Cardiac muscle cell (in vitro differentiated cells and primary cell): ENCODE data around the gene EFCAB12. TPM values are rescaled to one million over a fixed set of nuclear protein-coding genes. Genes with fewer than 3 reads are reported as not detected.

Experiments
- DNase-seq, 2 donors: peaks; one replicate each; pipeline versions ENCODE4 v3.0.0 to v3.0.0-alpha.2; 2010 to 2017; ENCODE audit warnings: low read depth in 1 of 2, low spot score in 1 of 2
- H3K27ac ChIP-seq: fragments of 200-600 bp; sonication (generic); 2 replicates; pipeline ENCODE4 v1.5.1; 2016
- H3K27me3 ChIP-seq: fragments of 200-600 bp; sonication (generic); 2 replicates; pipeline ENCODE4 v1.6.0; 2016; ENCODE audit warnings: control low read depth
- H3K36me3 ChIP-seq: fragments of 200-600 bp; sonication (generic); 2 replicates; pipeline ENCODE4 v1.5.1; 2016; ENCODE audit warnings: control low read depth
- H3K4me1 ChIP-seq: fragments of 200-600 bp; sonication (generic); 2 replicates; pipeline ENCODE4 v1.8.1; 2017; ENCODE audit warnings: low read depth, mild to moderate bottlenecking, mixed run types
- H3K4me3 ChIP-seq: fragments of 200-600 bp; sonication (generic); 2 replicates; pipeline ENCODE4 v1.5.1; 2016; ENCODE audit warnings: mild to moderate bottlenecking
- H3K9me3 ChIP-seq: fragments of 200-600 bp; sonication (generic); 2 replicates; pipeline ENCODE4 v1.5.1; 2017; ENCODE audit warnings: low read depth, mild to moderate bottlenecking, control low read depth
- polyA plus RNA-seq: library from polyadenylated mRNA; unstranded; fragments of >200 nt; fragmentation: Nextera tagmentation; extraction: Ambion mirVana; gene quantifications from 2 replicates; pipeline ENCODE4 v1.2.1, GENCODE V29; 2016
- total RNA-seq: library from RNA; depleted of rRNA; stranded (reverse); fragments of >200 nt; gene quantifications from 2 replicates; pipeline ENCODE4 v1.2.3, GENCODE V29; 2016
- TF ChIP-seq, protein P1 (sequence below): IDR thresholded peaks from 2 replicates; pipeline ENCODE4 v1.5.1; 2012; ENCODE audit warnings: low read depth, mild to moderate bottlenecking, low read length

Gene EFCAB12
- total and polyA plus RNA-seq, 2 experiments from 2014 or later = 0.48 to 1.7 TPM

DNA sequence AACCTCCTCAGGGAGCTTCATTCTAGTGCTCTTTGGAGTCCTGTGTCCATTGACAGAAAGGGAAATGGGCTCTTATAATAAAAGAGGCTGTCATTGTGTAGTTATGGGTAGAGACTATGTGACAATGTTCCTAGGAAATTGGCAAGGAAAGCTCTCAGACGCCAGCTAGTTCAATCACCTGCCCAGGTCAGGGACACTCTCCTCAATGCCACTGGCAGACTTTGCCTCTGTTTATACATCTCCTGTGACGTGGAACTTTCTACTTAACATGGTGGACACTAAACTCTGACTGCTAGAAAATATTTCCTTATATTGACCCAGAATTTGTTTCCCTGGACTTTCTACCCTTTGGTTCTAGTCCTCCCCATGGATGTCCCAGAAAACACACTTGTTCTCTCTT lies 2.8 kb downstream of the EFCAB12 start:
- Histone ChIP-seq H3K4me1 (peaks cover 5% of the 10 kb centered on the region), H3K9me3 (no peaks in the 10 kb centered on the region), H3K27me3 (peaks cover 8% of the 10 kb centered on the region), H3K27ac (no peak overlapping the region), H3K4me3 (no peak overlapping the region), H3K36me3 (no peaks in the 10 kb centered on the region)
- TF ChIP-seq, protein P1, sequence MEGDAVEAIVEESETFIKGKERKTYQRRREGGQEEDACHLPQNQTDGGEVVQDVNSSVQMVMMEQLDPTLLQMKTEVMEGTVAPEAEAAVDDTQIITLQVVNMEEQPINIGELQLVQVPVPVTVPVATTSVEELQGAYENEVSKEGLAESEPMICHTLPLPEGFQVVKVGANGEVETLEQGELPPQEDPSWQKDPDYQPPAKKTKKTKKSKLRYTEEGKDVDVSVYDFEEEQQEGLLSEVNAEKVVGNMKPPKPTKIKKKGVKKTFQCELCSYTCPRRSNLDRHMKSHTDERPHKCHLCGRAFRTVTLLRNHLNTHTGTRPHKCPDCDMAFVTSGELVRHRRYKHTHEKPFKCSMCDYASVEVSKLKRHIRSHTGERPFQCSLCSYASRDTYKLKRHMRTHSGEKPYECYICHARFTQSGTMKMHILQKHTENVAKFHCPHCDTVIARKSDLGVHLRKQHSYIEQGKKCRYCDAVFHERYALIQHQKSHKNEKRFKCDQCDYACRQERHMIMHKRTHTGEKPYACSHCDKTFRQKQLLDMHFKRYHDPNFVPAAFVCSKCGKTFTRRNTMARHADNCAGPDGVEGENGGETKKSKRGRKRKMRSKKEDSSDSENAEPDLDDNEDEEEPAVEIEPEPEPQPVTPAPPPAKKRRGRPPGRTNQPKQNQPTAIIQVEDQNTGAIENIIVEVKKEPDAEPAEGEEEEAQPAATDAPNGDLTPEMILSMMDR = no peak
- no peak for DNase-seq

DNA sequence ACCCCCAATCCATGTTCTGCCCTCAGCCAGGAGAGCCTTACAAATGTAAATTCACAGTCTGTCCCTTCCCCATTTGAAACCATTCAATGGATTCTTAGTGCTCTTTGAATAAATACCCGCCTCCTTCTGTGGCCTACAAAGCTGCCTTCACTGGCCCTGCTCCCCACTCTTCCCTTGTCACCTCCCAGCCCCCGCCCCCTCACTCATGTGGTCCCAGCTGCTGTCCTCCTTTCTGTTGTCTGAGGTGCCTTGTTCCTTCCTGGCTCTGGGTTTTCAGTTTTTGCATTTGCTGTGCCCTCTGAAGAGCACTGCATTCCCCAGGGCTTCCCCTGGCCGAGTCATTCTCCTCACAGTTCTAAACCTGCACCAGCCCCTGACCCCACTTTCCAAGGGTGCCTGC lies 3.2 kb downstream of the EFCAB12 start:
- H3K36me3 ChIP-seq = no peaks in the 10 kb centered on the region
- H3K4me1 ChIP-seq = peaks cover 5% of the 10 kb centered on the region
- DNase-seq = no peak
- TF ChIP-seq, protein P1 = no peak
- no peak overlapping the region for H3K4me3 ChIP-seq
- H3K9me3 ChIP-seq = no peaks in the 10 kb centered on the region
- H3K27ac ChIP-seq = no peak overlapping the region
- H3K27me3 ChIP-seq = peaks cover 8% of the 10 kb centered on the region

DNA sequence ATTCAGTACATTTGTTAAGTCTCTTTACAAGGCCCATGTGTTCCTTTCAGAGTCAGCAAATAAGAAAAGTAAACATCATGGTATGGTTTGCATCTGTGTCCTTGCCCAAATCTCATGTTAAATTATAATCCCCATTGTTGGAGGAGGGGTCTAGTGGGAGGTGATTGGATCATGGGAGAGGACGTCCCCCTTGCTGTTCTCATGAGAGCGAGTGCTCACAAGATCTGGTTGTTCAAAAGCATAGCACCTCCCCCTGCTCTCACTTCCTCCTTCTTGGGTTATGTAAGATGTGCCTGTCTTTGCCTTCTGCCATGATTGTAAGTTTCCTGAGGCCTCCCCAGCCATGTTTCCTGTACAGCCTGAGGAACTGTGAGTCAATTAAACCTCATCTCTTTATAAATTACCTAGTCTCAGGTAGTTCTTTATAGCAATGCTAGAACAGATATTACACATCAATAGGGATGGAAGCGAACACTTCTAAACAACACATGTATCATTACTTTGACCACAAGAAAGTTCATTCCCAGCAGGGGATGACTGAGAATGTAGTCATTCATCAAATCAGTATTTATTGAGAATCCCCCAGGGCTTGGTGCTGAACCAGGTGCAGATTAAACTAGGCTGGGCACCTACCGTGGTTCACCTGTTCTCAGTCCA lies 4.1 kb downstream of the EFCAB12 start:
- H3K27ac ChIP-seq = no peak overlapping the region
- DNase-seq = peak in 1 of 2 donors; percentile 60
- TF ChIP-seq, protein P1 = no peak
- H3K4me3 ChIP-seq = no peak overlapping the region
- H3K27me3 ChIP-seq = peaks cover 8% of the 10 kb centered on the region
- H3K36me3 ChIP-seq = no peaks in the 10 kb centered on the region
- H3K4me1 ChIP-seq = peaks cover 5% of the 10 kb centered on the region
- no peaks in the 10 kb centered on the region for H3K9me3 ChIP-seq

DNA sequence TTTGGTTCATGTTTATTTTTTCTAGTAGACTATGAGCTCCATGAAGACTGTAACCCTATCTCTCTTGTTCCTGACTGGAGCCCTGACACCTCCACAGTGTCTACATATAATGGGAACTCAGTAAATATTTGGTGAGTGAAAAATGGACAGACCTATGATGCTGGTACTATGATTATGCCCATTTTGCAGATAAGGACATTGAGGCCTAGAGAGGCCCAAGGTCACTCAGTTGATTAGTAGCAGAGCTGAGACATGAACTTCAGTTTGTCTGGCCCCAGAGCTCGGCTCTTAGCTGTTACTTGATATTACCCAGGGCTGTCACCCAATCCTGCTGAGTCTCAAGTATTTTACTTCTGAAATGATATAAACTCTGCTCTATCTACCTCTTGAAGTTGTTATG lies 5.5 kb downstream of the EFCAB12 start:
- Histone ChIP-seq H3K9me3 (no peaks in the 10 kb centered on the region), H3K27ac (no peak overlapping the region), H3K36me3 (no peaks in the 10 kb centered on the region), H3K27me3 (peaks cover 8% of the 10 kb centered on the region), H3K4me1 (no peaks in the 10 kb centered on the region), H3K4me3 (no peak overlapping the region)
- TF ChIP-seq, protein P1 = no peak
- DNase-seq = no peak

DNA sequence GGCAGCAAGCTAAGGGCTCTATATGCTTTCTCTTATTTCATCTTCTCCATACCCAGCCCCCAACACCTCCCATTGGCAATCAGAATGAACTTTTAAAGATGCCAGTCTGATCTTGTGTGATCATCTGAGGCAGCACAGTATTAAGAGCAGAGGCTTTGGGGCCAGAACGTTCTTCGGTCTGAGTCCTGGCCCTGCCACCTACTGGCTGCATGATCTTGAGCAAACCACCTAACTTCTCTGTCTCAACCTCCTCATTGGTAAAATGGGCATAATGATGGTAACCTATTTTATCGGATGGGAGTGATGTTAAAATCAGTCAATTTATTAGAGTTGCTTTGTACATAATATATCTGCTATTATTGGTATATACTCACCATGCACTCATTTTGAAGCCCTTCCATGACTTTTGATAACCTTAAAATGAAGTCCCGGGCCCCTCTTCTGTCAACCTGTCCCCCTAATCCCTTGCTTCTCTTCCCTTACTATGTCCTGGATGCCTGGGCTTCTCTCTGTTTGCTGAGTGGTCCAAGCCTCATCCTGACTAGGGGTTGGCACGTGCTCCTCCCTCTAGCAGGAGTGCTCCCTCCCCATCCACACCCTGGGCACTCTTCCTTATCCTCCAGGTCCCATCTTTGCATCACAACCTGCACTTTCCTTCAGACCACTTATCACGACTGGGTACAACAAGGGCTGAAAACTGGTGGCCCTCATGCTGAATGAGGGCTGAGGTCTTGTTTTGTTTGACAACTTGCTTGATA lies 6.3 kb downstream of the EFCAB12 start:
- H3K4me3 ChIP-seq = no peak overlapping the region
- TF ChIP-seq, protein P1 = peak; percentile 19

More for the DNA sequence above, 6.3 kb downstream of the EFCAB12 start:
- H3K4me1 ChIP-seq = no peaks in the 10 kb centered on the region
- DNase-seq = no peak
- H3K36me3 ChIP-seq = no peaks in the 10 kb centered on the region
- no peak overlapping the region for H3K27ac ChIP-seq
- H3K9me3 ChIP-seq = no peaks in the 10 kb centered on the region
- peaks cover 2% of the 10 kb centered on the region for H3K27me3 ChIP-seq
